Natural killer cell (primary cell): Measurements from ENCODE around the gene PHIP. TPM values are rescaled to one million over a fixed set of nuclear protein-coding genes. Genes with fewer than 3 reads are reported as not detected.

Experiments used
- ATAC-seq, 3 donors: fragments of 150-1000 bp in 2 of 3; fragments of 200-7000 bp in 1 of 3; cut with Tn5 transposase; 1 replicate in 1 of 3; 2 replicates in 2 of 3; pipeline ENCODE4 v1.10.0; 2021; ENCODE audit warnings: mild to moderate bottlenecking in 2 of 3, moderate library complexity in 2 of 3
- DNase-seq, 2 donors: peaks; one replicate each; pipeline versions ENCODE4 v3.0.0 to v3.0.0-alpha.2; 2013 to 2021; ENCODE audit warnings: mixed read lengths in 1 of 2
- H3K27ac ChIP-seq: one replicate; pipeline ENCODE4 v1.5.1; 2013; ENCODE audit warnings: mild to moderate bottlenecking, low read length
- H3K27me3 ChIP-seq: one replicate; pipeline ENCODE4 v1.6.1; 2013; ENCODE audit warnings: low read length; ENCODE audit not compliant: control insufficient read depth, insufficient read depth
- H3K36me3 ChIP-seq: one replicate; pipeline ENCODE4 v1.6.1; 2013; ENCODE audit warnings: low read length; ENCODE audit not compliant: control insufficient read depth, insufficient read depth
- H3K4me1 ChIP-seq: one replicate; pipeline ENCODE4 v1.6.1; 2013; ENCODE audit warnings: low read length; ENCODE audit not compliant: control insufficient read depth, insufficient read depth
- H3K4me3 ChIP-seq: one replicate; pipeline ENCODE4 v1.5.1; 2013; ENCODE audit warnings: low read length
- H3K9me3 ChIP-seq: one replicate; pipeline ENCODE4 v1.6.1; 2013; ENCODE audit warnings: low read length; ENCODE audit not compliant: control insufficient read depth, insufficient read depth
- H3K27ac Mint-ChIP-seq, 2 donors: one replicate each; pipeline ENCODE4 v1.8.0; 2022; ENCODE audit warnings: mild to moderate bottlenecking in 2 of 2, mixed read lengths in 2 of 2, moderate library complexity in 1 of 2
- H3K27me3 Mint-ChIP-seq, 2 donors: one replicate each; pipeline ENCODE4 v1.8.0; 2022; ENCODE audit warnings: low read depth in 2 of 2, mixed read lengths in 2 of 2
- H3K36me3 Mint-ChIP-seq: one replicate; pipeline ENCODE4 v1.8.0; 2022; ENCODE audit warnings: mixed read lengths
- H3K4me1 Mint-ChIP-seq, 2 donors: one replicate each; pipeline ENCODE4 v1.8.0; 2022; ENCODE audit warnings: mixed read lengths in 2 of 2
- H3K4me3 Mint-ChIP-seq: one replicate; pipeline ENCODE4 v1.8.0; 2022; ENCODE audit warnings: mild to moderate bottlenecking, moderate library complexity, mixed read lengths
- H3K9me3 Mint-ChIP-seq, 2 donors: one replicate each; pipeline ENCODE4 v1.8.0; 2022; ENCODE audit warnings: mixed read lengths in 2 of 2
- CTCF ChIP-seq: fragments of 200-600 bp; IDR thresholded peaks from one replicate; pipeline ENCODE4 v1.8.0; 2022; ENCODE audit warnings: antibody characterized with exemption
- WGBS: methylation state at CpG from one replicate; pipeline ENCODE4 v1.1.7; 2013; ENCODE audit warnings: missing lambda C conversion rate; ENCODE audit not compliant: insufficient coverage; 5-methylcytosine and 5-hydroxymethylcytosine counted together
- intact Hi-C: fragments of 100-400 bp; cut with micrococcal nuclease; formaldehyde crosslinking; loops from one replicate; pipeline ENCODE4 v1.14.2; 2022
- total RNA-seq, 4 donors: library from RNA; stranded (reverse); fragments of 120-200 nt in 1 of 4; gene quantifications; one replicate each; pipeline versions ENCODE4 v1.2.3 to v1.2.4, GENCODE V29; 2013 to 2022

Gene PHIP
- total RNA-seq, 3 donors from 2014 or later (not counting 1 experiment from before 2014, with no cell fraction given): 38.5 to 45.6 (median 42.5) TPM

- no peak for TF ChIP-seq CTCF
- Mint-ChIP-seq H3K36me3 (no peaks in the 10 kb centered on the region), H3K4me1 (no peaks in the 10 kb centered on the region), H3K27me3 (peaks cover 14 to 34% of the 10 kb centered on the region in 2 donors), H3K9me3 (no peaks in the 10 kb centered on the region), H3K27ac (no peak overlapping the region), H3K4me3 (no peak overlapping the region)
- no peak overlapping the region for H3K4me3 ChIP-seq
- DNase-seq (no peak), ATAC-seq (no peak)
- H3K4me1 ChIP-seq: no peaks in the 10 kb centered on the region
- H3K27me3 ChIP-seq: no peaks in the 10 kb centered on the region
- WGBS: 74% methylated on average over 2 of the region's 2 CpGs
- intact Hi-C loops: no loop called here
- H3K9me3 ChIP-seq: no peaks in the 10 kb centered on the region
- no peak overlapping the region for H3K27ac ChIP-seq
- no peaks in the 10 kb centered on the region for H3K36me3 ChIP-seq
Measured at GRCh38 chr6:79117752-79118151, 39.7 kb upstream of the PHIP start.

- Mint-ChIP-seq H3K4me1 (no peaks in the 10 kb centered on the region), H3K27ac (no peak overlapping the region), H3K4me3 (no peak overlapping the region), H3K36me3 (no peaks in the 10 kb centered on the region), H3K9me3 (no peaks in the 10 kb centered on the region), H3K27me3 (peaks cover 11 to 34% of the 10 kb centered on the region in 2 donors)
- no peaks in the 10 kb centered on the region for H3K4me1 ChIP-seq
- ATAC-seq: no peak
- no peak overlapping the region for H3K27ac ChIP-seq
- TF ChIP-seq CTCF: no peak
- no peaks in the 10 kb centered on the region for H3K9me3 ChIP-seq
- intact Hi-C loops: no loop called here
- H3K36me3 ChIP-seq: no peaks in the 10 kb centered on the region
- no peak for DNase-seq
- no peaks in the 10 kb centered on the region for H3K27me3 ChIP-seq
- 89% methylated on average over 2 of the region's 2 CpGs for WGBS
- no peak overlapping the region for H3K4me3 ChIP-seq
Measured at GRCh38 chr6:79115553-79116182, 37.6 kb upstream of the PHIP start.

GRCh38 chr6:79111549-79111948 lies 33.5 kb upstream of the PHIP start:
- H3K4me1 ChIP-seq: no peaks in the 10 kb centered on the region
- intact Hi-C loops: no loop called here
- TF ChIP-seq CTCF: no peak
- Mint-ChIP-seq H3K36me3 (no peaks in the 10 kb centered on the region), H3K4me1 (no peaks in the 10 kb centered on the region), H3K27me3 (peaks cover 3 to 15% of the 10 kb centered on the region in 2 donors), H3K4me3 (no peak overlapping the region), H3K27ac (no peak overlapping the region), H3K9me3 (no peaks in the 10 kb centered on the region)
- no peak for DNase-seq
- peaks cover 7% of the 10 kb centered on the region for H3K27me3 ChIP-seq
- no peak overlapping the region for H3K27ac ChIP-seq
- H3K9me3 ChIP-seq: no peaks in the 10 kb centered on the region
- H3K36me3 ChIP-seq: no peaks in the 10 kb centered on the region
- no peak for ATAC-seq
- no peak overlapping the region for H3K4me3 ChIP-seq

DNA sequence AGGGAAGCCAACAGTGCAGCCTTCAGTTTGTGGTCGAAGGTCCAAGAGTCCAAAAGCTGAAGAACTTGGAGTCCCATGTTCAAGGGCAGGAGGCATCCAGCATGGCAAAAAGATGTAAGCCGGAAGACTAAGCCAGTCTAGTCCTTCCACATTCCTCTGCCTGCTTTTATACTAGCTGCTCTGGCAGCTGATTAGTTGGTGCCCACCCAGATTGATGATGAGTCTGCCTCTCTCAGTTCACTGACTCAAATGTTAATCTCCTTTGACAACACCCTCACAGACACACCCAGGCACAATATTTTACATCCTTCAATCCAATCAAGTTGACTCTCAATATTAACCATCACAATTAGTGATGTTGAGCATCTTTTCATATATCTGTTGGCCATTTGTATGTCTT lies 23.1 kb upstream of the PHIP start:
- Mint-ChIP-seq H3K27me3 (peaks cover 14 to 40% of the 10 kb centered on the region in 2 donors), H3K9me3 (no peaks in the 10 kb centered on the region), H3K36me3 (no peaks in the 10 kb centered on the region), H3K4me3 (no peak overlapping the region), H3K4me1 (no peaks in the 10 kb centered on the region), H3K27ac (no peak overlapping the region)
- peaks cover 3% of the 10 kb centered on the region for H3K27me3 ChIP-seq
- TF ChIP-seq CTCF: no peak
- intact Hi-C loops: no loop called here
- no peaks in the 10 kb centered on the region for H3K36me3 ChIP-seq
- H3K27ac ChIP-seq: no peak overlapping the region
- DNase-seq (no peak), ATAC-seq (no peak)
- WGBS: 82% methylated on average over 2 of the region's 2 CpGs
- H3K4me1 ChIP-seq: no peaks in the 10 kb centered on the region
- H3K4me3 ChIP-seq: no peak overlapping the region
- H3K9me3 ChIP-seq: no peaks in the 10 kb centered on the region
